Stomach (tissue), 9 donors: Measurements from ENCODE around the gene B3GAT1. TPM values are rescaled to one million over a fixed set of nuclear protein-coding genes. Genes with fewer than 3 reads are reported as not detected.

Experiments
- DNase-seq, 2 donors: peaks; one replicate each; pipeline versions ENCODE4 v3.0.0 to v3.0.0-alpha.2; 2013 to 2019
- H3K27ac ChIP-seq, 5 donors: fragments of 200-600 bp in 4 of 5; sonication (generic) in 4 of 5; one replicate each; pipeline ENCODE4 v1.5.1; 2013 to 2019; ENCODE audit warnings: mild to moderate bottlenecking in 1 of 5, moderate library complexity in 1 of 5
- H3K27me3 ChIP-seq, 3 donors: fragments of 200-600 bp; sonication (generic); one replicate each; pipeline ENCODE4 v1.5.1; 2017 to 2019; ENCODE audit warnings: mixed run types in 1 of 3
- H3K36me3 ChIP-seq, 4 donors: fragments of 200-600 bp; sonication (generic); 1 replicate in 3 of 4; 2 replicates in 1 of 4; pipeline ENCODE4 v1.5.1; 2016 to 2019
- H3K4me1 ChIP-seq, 4 donors: fragments of 200-600 bp; sonication (generic); one replicate each; pipeline ENCODE4 v1.5.1; 2016 to 2019
- H3K4me3 ChIP-seq, 4 donors: fragments of 200-600 bp; sonication (generic) in 3 of 4; one replicate each; pipeline ENCODE4 v1.5.1; 2016 to 2019; ENCODE audit warnings: mild to moderate bottlenecking in 1 of 4
- H3K9me3 ChIP-seq, 4 donors: fragments of 200-600 bp; sonication (generic); one replicate each; pipeline ENCODE4 v1.5.1; 2016 to 2019
- CTCF ChIP-seq, 7 experiments: fragments of 450-650 bp in 4 of 7; fragments of 200-600 bp in 3 of 7; sonication (generic) in 3 of 7; IDR thresholded peaks; one replicate each; pipeline ENCODE4 v1.5.1; 2016 to 2019; ENCODE audit warnings: antibody characterized with exemption in 7 of 7, control low read depth in 2 of 7, mild to moderate bottlenecking in 1 of 7
- EP300 ChIP-seq: sonication (generic); formaldehyde crosslinking; IDR thresholded peaks from one replicate; pipeline ENCODE4 v1.6.1; 2017; ENCODE audit warnings: antibody characterized with exemption
- POLR2A ChIP-seq, 4 donors: fragments of 450-650 bp; IDR thresholded peaks; one replicate each; pipeline ENCODE4 v1.6.1; 2016; ENCODE audit warnings: antibody characterized with exemption in 4 of 4, control low read depth in 2 of 4, mild to moderate bottlenecking in 1 of 4, moderate library complexity in 1 of 4
- POLR2AphosphoS5 ChIP-seq, 3 donors: sonication (generic); formaldehyde crosslinking; IDR thresholded peaks; one replicate each; pipeline ENCODE4 v1.6.1; 2016; ENCODE audit warnings: antibody characterized with exemption in 3 of 3
- WGBS, 5 donors: extraction: QIAGEN DNeasy Blood & Tissue Kit in 3 of 5; methylation state at CpG; one replicate each; pipeline versions ENCODE4 v1.1.5 to v1.1.7; 2013 to 2018; 5-methylcytosine and 5-hydroxymethylcytosine counted together
- intact Hi-C: fragments of 100-400 bp; cut with DNase I; formaldehyde crosslinking; loops from one replicate; pipeline ENCODE4 v1.15.1; 2023; ENCODE audit warnings: low total_unique reads
- polyA plus RNA-seq, 3 donors: library from polyadenylated mRNA; stranded (reverse); fragments of 200-250 nt; gene quantifications; one replicate each; pipeline ENCODE4 v1.2.3, GENCODE V29; 2013
- total RNA-seq, 5 donors: library from RNA; depleted of rRNA; stranded (reverse); fragments of >200 nt; gene quantifications; one replicate each; pipeline versions ENCODE4 v1.1.0 to v1.2.3, GENCODE V29; 2014 to 2016
- donor health status: healthy with polysubstance abuse.
- donor health status: Bipolar disorder and iron deficiency.
- donor health status: healthy.

Gene B3GAT1
- total and polyA plus RNA-seq, 8 donors: 5.3 to 34.4 (median 18.7) TPM; not detected in 2

- Histone ChIP-seq H3K4me1 (no peaks in the 10 kb centered on the region), H3K9me3 (no peaks in the 10 kb centered on the region), H3K27me3 (no peaks in the 10 kb centered on the region), H3K27ac (no peak overlapping the region), H3K4me3 (no peak overlapping the region), H3K36me3 (no peaks in the 10 kb centered on the region)
- intact Hi-C loops: no loop called here
- TF ChIP-seq CTCF (IDR thresholded peaks at IDR 0.05) (no peak), POLR2A (IDR thresholded peaks at IDR 0.05) (no peak), POLR2AphosphoS5 (IDR thresholded peaks at IDR 0.05) (no peak), EP300 (no peak)
- DNase-seq: no peak
- WGBS, 5 donors: 80 to 92% (median 83%) methylated on average over 10 of the region's 10 CpGs
These were observed 39.5 kb downstream of the B3GAT1 start for GRCh38 chr11:134372536-134372935.

GRCh38 chr11:134371436-134372185 lies 40.4 kb downstream of the B3GAT1 start:
- no peaks in the 10 kb centered on the region for H3K36me3 ChIP-seq
- no peaks in the 10 kb centered on the region for H3K9me3 ChIP-seq
- no peaks in the 10 kb centered on the region for H3K27me3 ChIP-seq
- H3K4me3 ChIP-seq: no peak overlapping the region
- DNase-seq: no peak
- no peak overlapping the region for H3K27ac ChIP-seq
- no peak for TF ChIP-seq CTCF (IDR thresholded peaks at IDR 0.05)
- TF ChIP-seq POLR2A (IDR thresholded peaks at IDR 0.05): no peak
- no peak for TF ChIP-seq EP300
- no peak for TF ChIP-seq POLR2AphosphoS5 (IDR thresholded peaks at IDR 0.05)
- H3K4me1 ChIP-seq: no peaks in the 10 kb centered on the region
- intact Hi-C loops: no loop called here
- WGBS, 5 donors: 91 to 96% (median 94%) methylated on average over 20 to 22 of the region's 22 CpGs

GRCh38 chr11:134370526-134371435 lies 41.3 kb downstream of the B3GAT1 start:
- Histone ChIP-seq H3K4me1 (no peaks in the 10 kb centered on the region), H3K9me3 (no peaks in the 10 kb centered on the region), H3K27me3 (no peaks in the 10 kb centered on the region), H3K36me3 (no peaks in the 10 kb centered on the region), H3K4me3 (no peak overlapping the region), H3K27ac (no peak overlapping the region)
- intact Hi-C loops: no loop called here
- 87 to 94% (median 92%) methylated on average over 19 of the region's 19 CpGs for WGBS, 5 donors
- TF ChIP-seq CTCF (IDR thresholded peaks at IDR 0.05): no peak
- TF ChIP-seq EP300: no peak
- no peak for TF ChIP-seq POLR2A (IDR thresholded peaks at IDR 0.05)
- TF ChIP-seq POLR2AphosphoS5 (IDR thresholded peaks at IDR 0.05): no peak
- no peak for DNase-seq

GRCh38 chr11:134369656-134370525 lies 42.2 kb downstream of the B3GAT1 start:
- Histone ChIP-seq H3K4me1 (no peaks in the 10 kb centered on the region), H3K27me3 (no peaks in the 10 kb centered on the region), H3K36me3 (no peaks in the 10 kb centered on the region), H3K4me3 (no peak overlapping the region), H3K9me3 (no peaks in the 10 kb centered on the region), H3K27ac (no peak overlapping the region)
- intact Hi-C loops: no loop called here
- WGBS, 5 donors: 83 to 90% (median 87%) methylated on average over 30 of the region's 30 CpGs
- no peak for DNase-seq
- TF ChIP-seq POLR2A (IDR thresholded peaks at IDR 0.05) (no peak), CTCF (IDR thresholded peaks at IDR 0.05) (no peak), POLR2AphosphoS5 (IDR thresholded peaks at IDR 0.05) (no peak), EP300 (no peak)
